ENCODE measurements around the gene EPB41L2. TPM values are rescaled to one million over a fixed set of nuclear protein-coding genes. Genes with fewer than 3 reads are reported as not detected.
"Not testable (repeated sequence)": the region's sequence is repeated elsewhere in the genome, so short reads cannot be mapped to it uniquely, and the experiment has no call there.

The EPB41L2 gene
- total and polyA plus RNA-seq, 7 donors, result 41.2 to 147 (median 65.7) TPM

GRCh38 chr6:130923350-130923749, 139.7 kb downstream of the EPB41L2 start:
- no peaks in the 10 kb centered on the region for H3K4me1 ChIP-seq
- no peak overlapping the region for H3K4me3 ChIP-seq
- H3K27me3 ChIP-seq, result no peaks in the 10 kb centered on the region
- H3K27ac ChIP-seq, result no peak overlapping the region
- WGBS, 2 donors, result 13 to 50% methylated on average over 1 of the region's 1 CpG
- no peak for DNase-seq
- no peak for TF ChIP-seq POLR2A (IDR thresholded peaks at IDR 0.05)
- H3K36me3 ChIP-seq, result peaks cover 0 to 6% (median 0%) of the 10 kb centered on the region in 4 donors
- intact Hi-C loops (cut with DNase I), result no loop called here
- no peaks in the 10 kb centered on the region for H3K9me3 ChIP-seq

- Histone ChIP-seq H3K9me3 (no peaks in the 10 kb centered on the region), H3K36me3 (peaks cover 0 to 6% (median 0%) of the 10 kb centered on the region in 4 donors), H3K4me3 (no peak overlapping the region), H3K27me3 (no peaks in the 10 kb centered on the region), H3K27ac (no peak overlapping the region), H3K4me1 (no peaks in the 10 kb centered on the region)
- DNase-seq, result no peak
- TF ChIP-seq EP300 (IDR thresholded peaks at IDR 0.05) (no peak), POLR2AphosphoS5 (IDR thresholded peaks at IDR 0.05) (no peak), POLR2A (IDR thresholded peaks at IDR 0.05) (no peak), CTCF (IDR thresholded peaks at IDR 0.05) (no peak)
- intact Hi-C loops (cut with DNase I), result no loop called here
- 90 to 94% methylated on average over 3 of the region's 3 CpGs for WGBS, 2 donors
These were observed 140.1 kb downstream of the EPB41L2 start for GRCh38 chr6:130922922-130923321.

- no peak for DNase-seq
- Histone ChIP-seq H3K27ac (no peak overlapping the region), H3K36me3 (peaks cover 0 to 2% (median 0%) of the 10 kb centered on the region in 4 donors), H3K27me3 (no peaks in the 10 kb centered on the region), H3K4me3 (no peak overlapping the region), H3K4me1 (no peaks in the 10 kb centered on the region), H3K9me3 (no peaks in the 10 kb centered on the region)
- intact Hi-C loops (cut with DNase I), result no loop called here
- TF ChIP-seq CTCF (IDR thresholded peaks at IDR 0.05), result no peak
- TF ChIP-seq EP300 (IDR thresholded peaks at IDR 0.05), result no peak
- TF ChIP-seq POLR2AphosphoS5 (IDR thresholded peaks at IDR 0.05), result no peak
- TF ChIP-seq POLR2A (IDR thresholded peaks at IDR 0.05), result no peak
- 81 to 88% methylated on average over 4 of the region's 4 CpGs for WGBS, 2 donors
These were observed 142.1 kb downstream of the EPB41L2 start for GRCh38 chr6:130920969-130921368.

- no peak for TF ChIP-seq EP300 (IDR thresholded peaks at IDR 0.05)
- no peak for TF ChIP-seq CTCF (IDR thresholded peaks at IDR 0.05)
- no peak for TF ChIP-seq POLR2A (IDR thresholded peaks at IDR 0.05)
- no peak for TF ChIP-seq POLR2AphosphoS5 (IDR thresholded peaks at IDR 0.05)
- Histone ChIP-seq H3K27me3 (no peaks in the 10 kb centered on the region), H3K27ac (no peak overlapping the region), H3K4me3 (no peak overlapping the region), H3K9me3 (no peaks in the 10 kb centered on the region), H3K4me1 (peaks cover 0 to 5% (median 0%) of the 10 kb centered on the region in 4 donors), H3K36me3 (no peaks in the 10 kb centered on the region)
- 81 to 82% methylated on average over 4 of the region's 4 CpGs for WGBS, 2 donors
- intact Hi-C loops (cut with DNase I), result no loop called here
- DNase-seq, result no peak
These were observed 144.9 kb downstream of the EPB41L2 start for GRCh38 chr6:130918171-130918570.

GRCh38 chr6:130915606-130916005, 147.4 kb downstream of the EPB41L2 start:
- H3K27me3 ChIP-seq; H3K4me3 ChIP-seq; H3K27ac ChIP-seq; H3K36me3 ChIP-seq; H3K9me3 ChIP-seq; intact Hi-C loops (cut with DNase I); DNase-seq; H3K4me1 ChIP-seq: not testable (repeated sequence)
- WGBS, 2 donors, result 93 to 99% methylated on average over 2 of the region's 2 CpGs

GRCh38 chr6:130913120-130913519, 149.9 kb downstream of the EPB41L2 start:
- no peaks in the 10 kb centered on the region for H3K36me3 ChIP-seq
- H3K4me1 ChIP-seq, result peaks cover 0 to 5% (median under 1%) of the 10 kb centered on the region in 4 donors
- intact Hi-C loops (cut with DNase I), result no loop called here
- 52 to 72% methylated on average over 4 of the region's 4 CpGs for WGBS, 2 donors
- no peaks in the 10 kb centered on the region for H3K27me3 ChIP-seq
- DNase-seq, result no peak
- H3K4me3 ChIP-seq, result no peak overlapping the region
- TF ChIP-seq POLR2AphosphoS5 (IDR thresholded peaks at IDR 0.05), result no peak
- TF ChIP-seq POLR2A (IDR thresholded peaks at IDR 0.05), result no peak
- TF ChIP-seq EP300 (IDR thresholded peaks at IDR 0.05), result no peak
- no peak for TF ChIP-seq CTCF (IDR thresholded peaks at IDR 0.05)
- H3K9me3 ChIP-seq, result no peaks in the 10 kb centered on the region
- H3K27ac ChIP-seq, result no peak overlapping the region
